Smooth muscle cell (in vitro differentiated cells): ENCODE data around the gene FGF7. TPM values are rescaled to one million over a fixed set of nuclear protein-coding genes. Genes with fewer than 3 reads are reported as not detected.

Experiments used
- DNase-seq: peaks from one replicate; lab custom pipeline; 2025; ENCODE audit not compliant: unreplicated experiment; lab: John Stamatoyannopoulos, UW
- H2AFZ ChIP-seq: fragments of 200-600 bp; sonication (generic); 2 replicates; pipeline ENCODE4 v1.6.0; 2016; ENCODE audit warnings: antibody characterized with exemption, low read depth, mild to moderate bottlenecking
- H3F3A ChIP-seq: fragments of 200-600 bp; sonication (generic); 2 replicates; pipeline ENCODE4 v1.6.0; 2017; ENCODE audit warnings: antibody characterized with exemption, low read depth
- H3K27ac ChIP-seq: fragments of 200-600 bp; sonication (generic); 2 replicates; pipeline ENCODE4 v1.5.1; 2016; ENCODE audit warnings: low read depth, mild to moderate bottlenecking
- H3K27me3 ChIP-seq: fragments of 200-600 bp; sonication (generic); 2 replicates; pipeline ENCODE4 v1.6.1; 2016; ENCODE audit warnings: low read depth, mild to moderate bottlenecking
- H3K36me3 ChIP-seq: fragments of 200-600 bp; sonication (generic); 2 replicates; pipeline ENCODE4 v1.5.1; 2016; ENCODE audit warnings: low read depth
- H3K4me1 ChIP-seq: fragments of 200-600 bp; sonication (generic); 2 replicates; pipeline ENCODE4 v1.5.1; 2016; ENCODE audit warnings: low read depth
- H3K4me2 ChIP-seq: fragments of 200-600 bp; sonication (generic); 2 replicates; pipeline ENCODE4 v1.6.0; 2016; ENCODE audit warnings: mild to moderate bottlenecking
- H3K4me3 ChIP-seq: fragments of 200-600 bp; sonication (generic); 2 replicates; pipeline ENCODE4 v1.5.1; 2016; ENCODE audit warnings: mild to moderate bottlenecking
- H3K79me2 ChIP-seq: fragments of 200-600 bp; sonication (generic); 2 replicates; pipeline ENCODE4 v1.6.0; 2016; ENCODE audit warnings: low read depth, mild to moderate bottlenecking
- H3K9ac ChIP-seq: fragments of 200-600 bp; sonication (generic); 2 replicates; pipeline ENCODE4 v1.6.0; 2016; ENCODE audit warnings: low read depth
- H3K9me3 ChIP-seq: fragments of 200-600 bp; sonication (generic); replicated peaks from 2 replicates; pipeline ENCODE4 v1.5.1; 2016; ENCODE audit warnings: low read depth
- H4K20me1 ChIP-seq: fragments of 200-600 bp; sonication (generic); 2 replicates; pipeline ENCODE4 v1.6.0; 2016; ENCODE audit warnings: low read depth
- WGBS: methylation state at CpG from one replicate; pipeline ENCODE4 v1.1.7; 2016; ENCODE audit warnings: low lambda C conversion rate; 5-methylcytosine and 5-hydroxymethylcytosine counted together
- polyA plus RNA-seq: library from polyadenylated mRNA; unstranded; fragments of >200 nt; fragmentation: Nextera tagmentation; extraction: Ambion mirVana; gene quantifications from 2 replicates; pipeline ENCODE4 v1.2.1, GENCODE V29; 2016
- total RNA-seq: library from RNA; depleted of rRNA; stranded (reverse); fragments of >200 nt; gene quantifications from 2 replicates; pipeline ENCODE4 v1.2.3, GENCODE V29; 2014
- TF ChIP-seq, protein P1 (sequence below): fragments of 200-600 bp; sonication (generic); IDR thresholded peaks from 2 replicates; pipeline ENCODE4 v1.5.1; 2017; ENCODE audit warnings: borderline replicate concordance, mild to moderate bottlenecking, antibody characterized with exemption; ENCODE audit not compliant: insufficient read depth, poor library complexity, severe bottlenecking

The FGF7 gene
- total and polyA plus RNA-seq, 2 experiments from 2014 or later = 281 to 358 TPM

DNA sequence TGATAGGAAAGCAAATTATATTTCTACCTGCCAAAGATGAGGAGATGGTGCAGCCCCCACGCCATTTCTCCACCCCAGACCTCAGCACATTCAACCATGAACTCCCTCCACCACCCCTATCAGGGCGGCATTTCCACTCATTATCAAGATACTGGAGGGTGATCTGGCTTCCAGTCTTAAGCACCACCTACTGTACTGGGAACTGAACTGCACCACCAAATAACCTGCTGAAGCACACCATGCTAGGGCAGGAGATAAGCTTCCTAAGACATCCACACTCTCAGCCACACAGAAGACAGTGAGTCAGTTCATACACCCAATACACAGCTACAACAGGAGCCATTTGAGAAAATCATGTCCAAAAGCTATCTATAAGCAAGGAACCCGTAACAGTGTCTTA is 98.8 kb downstream of the FGF7 start:
- Histone ChIP-seq H3K9me3 (no peaks in the 10 kb centered on the region), H4K20me1 (no peaks in the 10 kb centered on the region), H3K4me3 (no peak overlapping the region), H3F3A (no peaks in the 10 kb centered on the region), H2AFZ (no peak overlapping the region), H3K27ac (no peak overlapping the region), H3K4me2 (no peak overlapping the region), H3K27me3 (no peaks in the 10 kb centered on the region), H3K4me1 (no peaks in the 10 kb centered on the region), H3K79me2 (no peaks in the 10 kb centered on the region), H3K36me3 (no peaks in the 10 kb centered on the region), H3K9ac (no peak overlapping the region)
- DNase-seq = no peak
- WGBS = 90% methylated on average over 3 of the region's 3 CpGs
- TF ChIP-seq, protein P1, sequence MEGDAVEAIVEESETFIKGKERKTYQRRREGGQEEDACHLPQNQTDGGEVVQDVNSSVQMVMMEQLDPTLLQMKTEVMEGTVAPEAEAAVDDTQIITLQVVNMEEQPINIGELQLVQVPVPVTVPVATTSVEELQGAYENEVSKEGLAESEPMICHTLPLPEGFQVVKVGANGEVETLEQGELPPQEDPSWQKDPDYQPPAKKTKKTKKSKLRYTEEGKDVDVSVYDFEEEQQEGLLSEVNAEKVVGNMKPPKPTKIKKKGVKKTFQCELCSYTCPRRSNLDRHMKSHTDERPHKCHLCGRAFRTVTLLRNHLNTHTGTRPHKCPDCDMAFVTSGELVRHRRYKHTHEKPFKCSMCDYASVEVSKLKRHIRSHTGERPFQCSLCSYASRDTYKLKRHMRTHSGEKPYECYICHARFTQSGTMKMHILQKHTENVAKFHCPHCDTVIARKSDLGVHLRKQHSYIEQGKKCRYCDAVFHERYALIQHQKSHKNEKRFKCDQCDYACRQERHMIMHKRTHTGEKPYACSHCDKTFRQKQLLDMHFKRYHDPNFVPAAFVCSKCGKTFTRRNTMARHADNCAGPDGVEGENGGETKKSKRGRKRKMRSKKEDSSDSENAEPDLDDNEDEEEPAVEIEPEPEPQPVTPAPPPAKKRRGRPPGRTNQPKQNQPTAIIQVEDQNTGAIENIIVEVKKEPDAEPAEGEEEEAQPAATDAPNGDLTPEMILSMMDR = no peak

DNA sequence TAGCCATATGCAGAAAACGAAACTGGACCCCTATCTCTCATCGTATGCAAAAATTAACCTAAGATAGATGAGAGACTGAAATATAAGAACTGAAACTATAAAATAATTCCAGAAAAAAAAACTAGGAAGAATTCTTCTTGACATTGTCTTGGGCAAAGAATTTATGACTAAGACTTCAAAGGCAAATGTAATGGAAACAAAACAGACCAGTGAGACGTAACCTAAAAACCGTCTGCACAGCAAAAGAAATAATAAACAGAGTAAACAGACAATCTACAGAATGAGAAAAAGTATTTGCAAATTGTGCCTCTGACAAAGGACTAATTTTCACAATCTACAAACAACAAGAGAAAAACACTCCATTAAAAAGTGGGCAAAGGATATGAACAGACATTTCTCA is 105.2 kb downstream of the FGF7 start:
- no peaks in the 10 kb centered on the region for H3K9me3 ChIP-seq
- TF ChIP-seq, protein P1 = no peak
- H2AFZ ChIP-seq = no peak overlapping the region
- H3K27ac ChIP-seq = no peak overlapping the region
- H4K20me1 ChIP-seq = no peaks in the 10 kb centered on the region
- 82% methylated on average over 4 of the region's 4 CpGs for WGBS
- DNase-seq = no peak
- H3K79me2 ChIP-seq = no peaks in the 10 kb centered on the region
- no peak overlapping the region for H3K9ac ChIP-seq
- no peak overlapping the region for H3K4me3 ChIP-seq
- no peaks in the 10 kb centered on the region for H3K4me1 ChIP-seq
- no peaks in the 10 kb centered on the region for H3K27me3 ChIP-seq
- H3K36me3 ChIP-seq = no peaks in the 10 kb centered on the region
- no peak overlapping the region for H3K4me2 ChIP-seq
- no peaks in the 10 kb centered on the region for H3F3A ChIP-seq

- Histone ChIP-seq H4K20me1 (no peaks in the 10 kb centered on the region), H3K4me2 (no peak overlapping the region), H3K4me3 (no peak overlapping the region), H3F3A (no peaks in the 10 kb centered on the region), H3K79me2 (no peaks in the 10 kb centered on the region), H2AFZ (no peak overlapping the region), H3K9ac (no peak overlapping the region), H3K27me3 (no peaks in the 10 kb centered on the region), H3K4me1 (no peaks in the 10 kb centered on the region), H3K36me3 (no peaks in the 10 kb centered on the region), H3K27ac (no peak overlapping the region), H3K9me3 (no peaks in the 10 kb centered on the region)
- DNase-seq = no peak
- 84% methylated on average over 1 of the region's 1 CpG for WGBS
- TF ChIP-seq, protein P1 = no peak
These were observed 107.0 kb downstream of the FGF7 start for GRCh38 chr15:49530092-49530491.

Other genes with a start within 250 kb of the FGF7 start
- gene FAM227B, start 197.6 kb downstream of the FGF7 start, total RNA-seq = 7.5 and 18.2 TPM in 2 replicates
- gene FAM227B, start 197.6 kb downstream of the FGF7 start, polyA plus RNA-seq = 7.4 and 9.7 TPM in 2 replicates
- 99.3 and 127 TPM in 2 replicates for gene DTWD1, start 197.8 kb downstream of the FGF7 start, total RNA-seq
- 64.1 and 65.4 TPM in 2 replicates for gene DTWD1, start 197.8 kb downstream of the FGF7 start, polyA plus RNA-seq